T-cell (primary cell): ENCODE data around the gene MRPL3. TPM values are rescaled to one million over a fixed set of nuclear protein-coding genes. Genes with fewer than 3 reads are reported as not detected.

Experiments
- ATAC-seq, 4 experiments: fragments of 200-7000 bp in 3 of 4; fragments of 150-1000 bp in 1 of 4; cut with Tn5 transposase; replicated peaks in 1 of 4; 1 replicate in 3 of 4; 2 replicates in 1 of 4; pipeline ENCODE4 v1.10.0; 2021; ENCODE audit warnings: moderate library complexity in 3 of 4, mild to moderate bottlenecking in 2 of 4, moderate number of reproducible peaks in 1 of 4
- CTCF ChIA-PET, 2 donors: fragments of 300-600 bp; sonication (Branson Sonifier 250); formaldehyde crosslinking; loops; one replicate each; lab custom pipeline; 2022; ENCODE audit warnings: antibody characterized with exemption in 2 of 2; lab: Charles Lee
- POLR2A ChIA-PET, 2 donors: fragments of 300-600 bp; sonication (Branson Sonifier 250); formaldehyde crosslinking; loops; one replicate each; lab custom pipeline; 2022; ENCODE audit warnings: antibody characterized with exemption in 2 of 2; lab: Charles Lee
- DNase-seq, 35 experiments: peaks; one replicate each; pipeline versions ENCODE4 v3.0.0 to v3.0.0-alpha.2; 2013 to 2023
- H3K27ac ChIP-seq: one replicate; pipeline ENCODE4 v1.5.1; 2013; ENCODE audit warnings: low read length
- H3K27me3 ChIP-seq, 2 experiments: replicated peaks in 1 of 2; 1 replicate in 1 of 2; 2 replicates in 1 of 2; pipeline versions ENCODE4 v1.6.1 to v1.7.0; 2013; ENCODE audit warnings: low read length in 1 of 2, mixed read lengths in 1 of 2; ENCODE audit not compliant: control insufficient read depth in 2 of 2, insufficient read depth in 2 of 2; ENCODE audit errors: extremely low read depth in 1 of 2
- H3K36me3 ChIP-seq, 2 donors: 1 replicate in 1 of 2; 2 replicates in 1 of 2; pipeline versions ENCODE4 v1.6.1 to v1.7.0; 2013; ENCODE audit warnings: low read length in 1 of 2; ENCODE audit not compliant: control insufficient read depth in 2 of 2, insufficient read depth in 1 of 2; ENCODE audit errors: extremely low read depth in 1 of 2
- H3K4me1 ChIP-seq, 2 experiments: 1 replicate in 1 of 2; 2 replicates in 1 of 2; pipeline versions ENCODE4 v1.6.1 to v1.7.0; 2013; ENCODE audit warnings: low read length in 2 of 2, mixed read lengths in 1 of 2; ENCODE audit not compliant: insufficient read depth in 2 of 2, control insufficient read depth in 1 of 2; ENCODE audit errors: extremely low read depth in 1 of 2
- H3K4me3 ChIP-seq, 2 donors: 1 replicate in 1 of 2; 2 replicates in 1 of 2; pipeline versions ENCODE4 v1.5.1 to v1.7.0; 2013; ENCODE audit warnings: mild to moderate bottlenecking in 2 of 2, low read length in 1 of 2, moderate library complexity in 1 of 2; ENCODE audit not compliant: control insufficient read depth in 1 of 2; ENCODE audit errors: extremely low read depth in 1 of 2
- H3K9me3 ChIP-seq: 2 replicates; pipeline ENCODE4 v1.7.0; 2013
- H3K27ac Mint-ChIP-seq, 2 donors: one replicate each; pipeline ENCODE4 v1.8.0; 2020 to 2021; ENCODE audit warnings: mild to moderate bottlenecking in 2 of 2, mixed read lengths in 2 of 2
- H3K27me3 Mint-ChIP-seq, 2 donors: one replicate each; pipeline ENCODE4 v1.8.0; 2021 to 2022; ENCODE audit warnings: mixed read lengths in 2 of 2
- H3K36me3 Mint-ChIP-seq: one replicate; pipeline ENCODE4 v1.8.0; 2021; ENCODE audit warnings: mixed read lengths
- H3K4me1 Mint-ChIP-seq, 3 donors: one replicate each; pipeline ENCODE4 v1.8.0; 2020 to 2022; ENCODE audit warnings: mixed read lengths in 3 of 3, mild to moderate bottlenecking in 1 of 3
- H3K4me3 Mint-ChIP-seq, 3 donors: one replicate each; pipeline ENCODE4 v1.8.0; 2020 to 2022; ENCODE audit warnings: mild to moderate bottlenecking in 3 of 3, mixed read lengths in 3 of 3, moderate library complexity in 3 of 3
- H3K9me3 Mint-ChIP-seq, 3 donors: one replicate each; pipeline ENCODE4 v1.8.0; 2020 to 2022; ENCODE audit warnings: mixed read lengths in 3 of 3
- WGBS: methylation state at CpG from one replicate; pipeline ENCODE4 v1.1.5; 2013; ENCODE audit warnings: missing lambda C conversion rate; ENCODE audit not compliant: insufficient coverage; 5-methylcytosine and 5-hydroxymethylcytosine counted together
- total RNA-seq, 35 experiments: library from RNA in 6 of 35; stranded (reverse) in 6 of 35; fragments of 120-200 nt in 1 of 35; gene quantifications; one replicate each; pipeline versions ENCODE4 v1.2.1 to v1.2.4 and lab custom pipeline; 2013 to 2026

MRPL3 gene
- total RNA-seq, 5 donors from 2014 or later (not counting 1 experiment from before 2014, with no cell fraction given): 36.1 to 50.2 (median 42.0) TPM

DNA sequence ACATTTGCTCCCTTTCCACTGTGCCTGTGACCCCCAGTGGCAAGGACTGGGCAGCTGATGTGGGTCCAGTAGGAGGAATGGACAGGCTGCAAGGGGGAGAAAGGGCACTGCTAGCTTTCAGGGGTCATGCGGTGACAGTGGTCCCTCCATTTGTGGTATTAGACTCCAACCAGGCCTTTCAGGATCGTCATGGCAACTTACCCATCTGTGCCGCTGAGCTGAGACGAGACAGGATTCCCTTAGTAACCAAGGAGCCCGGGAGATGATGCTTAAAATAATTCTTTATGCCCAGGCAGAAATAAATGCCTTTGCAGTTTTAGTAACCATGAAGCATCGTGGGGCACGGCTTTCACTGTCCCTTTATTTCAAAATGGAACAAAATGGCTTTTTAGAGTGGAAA, 15.9 kb upstream of the MRPL3 start:
- Histone ChIP-seq H3K27ac (no peak overlapping the region), H3K27me3 (peaks cover 0 to 2% of the 10 kb centered on the region in 2 experiments), H3K4me1 (no peaks in the 10 kb centered on the region), H3K36me3 (no peaks in the 10 kb centered on the region), H3K9me3 (no peaks in the 10 kb centered on the region), H3K4me3 (no peak overlapping the region)
- WGBS: 83% methylated on average over 4 of the region's 7 CpGs
- ChIA-PET CTCF (no interaction called here), POLR2A (no interaction called here)
- H3K4me1 Mint-ChIP-seq: no peaks in the 10 kb centered on the region
- peaks cover 1 to 11% of the 10 kb centered on the region in 2 donors for H3K27me3 Mint-ChIP-seq
- DNase-seq: no peak
- H3K36me3 Mint-ChIP-seq: no peaks in the 10 kb centered on the region
- H3K9me3 Mint-ChIP-seq: peaks cover 0 to 3% (median 3%) of the 10 kb centered on the region in 3 donors
- no peak overlapping the region for H3K27ac Mint-ChIP-seq
- no peak for ATAC-seq
- no peak overlapping the region for H3K4me3 Mint-ChIP-seq

DNA sequence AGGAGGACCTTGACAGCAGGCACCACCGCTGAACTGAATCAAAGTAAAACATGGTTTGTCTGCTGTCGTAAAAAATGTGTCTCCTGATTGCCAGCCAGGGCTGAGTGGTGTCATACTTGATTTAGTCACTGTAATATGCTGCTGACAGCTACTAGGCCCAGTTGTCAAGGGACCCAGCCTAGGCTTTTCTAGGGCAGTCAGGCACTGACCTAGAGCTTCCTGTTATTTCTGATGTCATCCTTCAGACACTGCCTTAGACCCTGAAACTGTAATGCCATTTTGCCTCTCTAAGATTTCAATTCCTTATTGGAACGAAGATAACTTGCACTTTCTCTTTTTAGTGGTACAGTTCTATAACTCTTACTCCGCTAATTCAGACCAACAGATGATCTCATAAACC, 2.6 kb upstream of the MRPL3 start:
- POLR2A ChIA-PET: interaction anchor here in 1 of 2 donors (0.7 kb wide), 1 partner anchor 594 kb away, joined by 3 read pairs; no protein-coding TSS in a partner anchor
- no peak overlapping the region for H3K27ac Mint-ChIP-seq
- CTCF ChIA-PET: interaction anchor here in 1 of 2 donors (0.5 kb wide), 1 partner anchor 912 kb away, joined by 3 read pairs; the partner anchor contains the start of gene DNAJC13

DNA sequence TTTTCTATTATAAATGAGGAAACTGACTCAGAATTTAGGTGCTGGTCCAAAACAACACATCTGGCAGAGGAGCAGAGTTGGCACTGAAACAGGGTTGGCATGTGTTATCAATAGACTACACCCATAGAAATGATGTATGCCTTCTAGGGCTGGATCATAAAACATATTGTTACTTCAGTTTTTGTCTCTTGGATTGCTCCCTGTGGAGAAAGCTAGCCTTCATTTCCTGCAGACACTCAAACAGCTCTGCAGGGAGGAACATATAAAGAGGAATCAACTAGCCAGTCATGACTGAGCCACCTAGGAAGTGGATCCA, 507 bp upstream of the MRPL3 start:
- H3K4me1 Mint-ChIP-seq: peaks cover 42 to 48% (median 43%) of the 10 kb centered on the region in 3 donors
- Histone ChIP-seq H3K27ac (peak overlapping the region; percentile 77), H3K27me3 (peaks cover 0 to 1% of the 10 kb centered on the region in 2 experiments), H3K9me3 (no peaks in the 10 kb centered on the region), H3K4me1 (peaks cover 12 to 16% of the 10 kb centered on the region in 2 experiments), H3K4me3 (peak overlapping the region; percentile 94 to 96), H3K36me3 (peaks cover 0 to 19% of the 10 kb centered on the region in 2 donors)
- DNase-seq (peak in 1 of 35 experiments; percentile 6), ATAC-seq (peak in 3 of 4 experiments; percentile 12 to 21 (median 21))
- ChIA-PET CTCF (no interaction called here), POLR2A (interaction anchor here in 1 of 2 donors (1.2 kb wide), 1 partner anchor 477 kb away, joined by 3 read pairs; no protein-coding TSS in a partner anchor)
- H3K27me3 Mint-ChIP-seq: peaks cover 0 to 2% of the 10 kb centered on the region in 2 donors
- H3K9me3 Mint-ChIP-seq: no peaks in the 10 kb centered on the region
- peak overlapping the region; percentile 90 to 96 for H3K27ac Mint-ChIP-seq
- H3K36me3 Mint-ChIP-seq: peaks cover 21% of the 10 kb centered on the region
- peak overlapping the region; percentile 97 to 100 (median 98) for H3K4me3 Mint-ChIP-seq

More for the DNA sequence above, 2.6 kb upstream of the MRPL3 start:
- peaks cover 12 to 16% of the 10 kb centered on the region in 2 experiments for H3K4me1 ChIP-seq
- peaks cover 2 to 4% of the 10 kb centered on the region in 2 experiments for H3K27me3 ChIP-seq
- peaks cover 4% of the 10 kb centered on the region for H3K36me3 Mint-ChIP-seq
- peaks cover 0 to 7% of the 10 kb centered on the region in 2 donors for H3K36me3 ChIP-seq
- H3K4me1 Mint-ChIP-seq: peaks cover 33 to 38% (median 34%) of the 10 kb centered on the region in 3 donors
- no peak for DNase-seq
- H3K27ac ChIP-seq: no peak overlapping the region
- WGBS: 100% methylated on average over 1 of the region's 4 CpGs
- no peak overlapping the region for H3K4me3 ChIP-seq
- no peak overlapping the region for H3K4me3 Mint-ChIP-seq
- peaks cover 0 to 2% of the 10 kb centered on the region in 2 donors for H3K27me3 Mint-ChIP-seq
- no peaks in the 10 kb centered on the region for H3K9me3 Mint-ChIP-seq
- ATAC-seq: no peak
- H3K9me3 ChIP-seq: no peaks in the 10 kb centered on the region

- H3K4me3 ChIP-seq: peak overlapping the region; percentile 94 to 96
- WGBS: no CpG with 5 or more reads among the region's 2 CpGs
- no peaks in the 10 kb centered on the region for H3K9me3 Mint-ChIP-seq
- no peak for ATAC-seq
- no peaks in the 10 kb centered on the region for H3K27me3 ChIP-seq
- peak overlapping the region; percentile 90 to 96 for H3K27ac Mint-ChIP-seq
- POLR2A ChIA-PET: no interaction called here
- peaks cover 1 to 31% of the 10 kb centered on the region in 2 donors for H3K36me3 ChIP-seq
- peaks cover 43 to 49% (median 45%) of the 10 kb centered on the region in 3 donors for H3K4me1 Mint-ChIP-seq
- DNase-seq: peak in 1 of 35 experiments; percentile 9
- no peaks in the 10 kb centered on the region for H3K27me3 Mint-ChIP-seq
- H3K9me3 ChIP-seq: no peaks in the 10 kb centered on the region
- CTCF ChIA-PET: interaction anchor here in 1 of 2 donors (1.0 kb wide), 1 partner anchor 12 kb away, joined by 3 read pairs; no protein-coding TSS in a partner anchor
- peaks cover 12 to 16% of the 10 kb centered on the region in 2 experiments for H3K4me1 ChIP-seq
- H3K27ac ChIP-seq: peak overlapping the region; percentile 77
- H3K4me3 Mint-ChIP-seq: peak overlapping the region; percentile 97 to 100 (median 98)
- H3K36me3 Mint-ChIP-seq: peaks cover 31% of the 10 kb centered on the region
These were observed 822 bp downstream of the MRPL3 start for GRCh38 chr3:131501949-131502348.

DNA sequence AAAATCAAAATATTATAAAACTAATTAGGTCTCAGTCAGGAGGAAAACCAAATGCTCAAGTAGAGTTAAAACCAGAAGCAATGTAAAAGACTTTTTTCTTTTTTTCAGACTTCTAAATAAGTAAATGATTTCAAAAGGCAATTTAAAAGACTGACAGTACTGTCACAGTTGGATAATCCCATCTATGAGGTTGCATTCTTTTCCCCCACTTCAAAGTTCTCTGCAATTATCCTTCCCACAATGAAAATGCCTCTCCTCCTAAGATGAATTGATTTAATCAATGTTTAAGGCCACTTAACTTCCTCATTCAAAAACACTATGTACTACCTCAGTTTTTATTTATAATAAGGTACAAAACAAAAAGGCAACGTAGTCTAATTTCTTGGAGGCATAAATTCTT, 8.1 kb downstream of the MRPL3 start:
- Mint-ChIP-seq H3K4me3 (no peak overlapping the region), H3K27ac (no peak overlapping the region), H3K27me3 (no peaks in the 10 kb centered on the region), H3K9me3 (no peaks in the 10 kb centered on the region), H3K36me3 (peaks cover 44% of the 10 kb centered on the region), H3K4me1 (peaks cover 19 to 24% (median 20%) of the 10 kb centered on the region in 3 donors)
- H3K27ac ChIP-seq: no peak overlapping the region
- WGBS: no CpG with 5 or more reads among the region's 1 CpG
- H3K36me3 ChIP-seq: peaks cover 7 to 55% of the 10 kb centered on the region in 2 donors
- POLR2A ChIA-PET: interaction anchor here in 1 of 2 donors (0.7 kb wide), 1 partner anchor 532 kb away, joined by 3 read pairs; no protein-coding TSS in a partner anchor
- ATAC-seq (no peak), DNase-seq (no peak)
- CTCF ChIA-PET: no interaction called here
- H3K27me3 ChIP-seq: no peaks in the 10 kb centered on the region
- peaks cover 0 to 2% of the 10 kb centered on the region in 2 experiments for H3K4me1 ChIP-seq
- H3K4me3 ChIP-seq: no peak overlapping the region
- H3K9me3 ChIP-seq: no peaks in the 10 kb centered on the region

- Histone ChIP-seq H3K36me3 (peaks cover 3 to 43% of the 10 kb centered on the region in 2 donors), H3K27me3 (no peaks in the 10 kb centered on the region), H3K27ac (no peak overlapping the region), H3K4me1 (peaks cover 0 to 2% of the 10 kb centered on the region in 2 experiments), H3K9me3 (no peaks in the 10 kb centered on the region), H3K4me3 (no peak overlapping the region)
- no peak overlapping the region for H3K27ac Mint-ChIP-seq
- H3K36me3 Mint-ChIP-seq: peaks cover 29% of the 10 kb centered on the region
- H3K27me3 Mint-ChIP-seq: no peaks in the 10 kb centered on the region
- WGBS: 91% methylated on average over 2 of the region's 2 CpGs
- DNase-seq: no peak
- peaks cover 21 to 26% (median 22%) of the 10 kb centered on the region in 3 donors for H3K4me1 Mint-ChIP-seq
- H3K9me3 Mint-ChIP-seq: no peaks in the 10 kb centered on the region
- ChIA-PET POLR2A (no interaction called here), CTCF (no interaction called here)
- no peak overlapping the region for H3K4me3 Mint-ChIP-seq
- ATAC-seq: no peak
These were observed 11.0 kb downstream of the MRPL3 start for GRCh38 chr3:131491775-131492174.
